Gastrocnemius medialis (tissue), 4 donors: ENCODE measurements around the gene ZBTB20.

Source experiments
- CTCF ChIP-seq, 5 experiments: fragments of 450-650 bp in 3 of 5; fragments of 200-600 bp in 2 of 5; sonication (generic) in 2 of 5; IDR thresholded peaks in 4 of 5; conservative IDR thresholded peaks in 1 of 5; 1 replicate in 4 of 5; 2 replicates in 1 of 5; pipeline ENCODE4 v1.5.1; 2016 to 2019; ENCODE audit warnings: antibody characterized with exemption in 5 of 5, mild to moderate bottlenecking in 3 of 5, moderate library complexity in 3 of 5
- POLR2A ChIP-seq, 2 donors: fragments of 450-650 bp; IDR thresholded peaks; one replicate each; pipeline ENCODE4 v1.6.1; 2017; ENCODE audit warnings: antibody characterized with exemption in 2 of 2, mild to moderate bottlenecking in 2 of 2, moderate library complexity in 2 of 2

- TF ChIP-seq POLR2A (IDR thresholded peaks at IDR 0.05) (no peak), CTCF (IDR thresholded peaks at IDR 0.05 in 4 of 5, conservative IDR thresholded peaks at IDR 0.05 in 1 of 5) (no peak)
These were observed 790.6 kb downstream of the ZBTB20 start for GRCh38 chr3:114356525-114356924.
